H9 (cell line): ENCODE data around the gene PHTF2. TPM values are rescaled to one million over a fixed set of nuclear protein-coding genes. Genes with fewer than 3 reads are reported as not detected.

ENCODE experiments used
- DNase-seq: peaks from one replicate; pipeline ENCODE4 v3.0.0-alpha.2; 2017
- H2AFZ ChIP-seq: one replicate; pipeline ENCODE4 v1.6.1; 2013; ENCODE audit warnings: mild to moderate bottlenecking, low read length, control low read depth, moderate library complexity
- H2AK5ac ChIP-seq: 2 replicates; pipeline ENCODE4 v1.6.1; 2013; ENCODE audit warnings: low read length, control low read depth, mixed read lengths; ENCODE audit not compliant: insufficient read length
- H2BK120ac ChIP-seq: one replicate; pipeline ENCODE4 v1.6.1; 2013; ENCODE audit warnings: low read depth, mild to moderate bottlenecking, low read length, control low read depth, inconsistent platforms; ENCODE audit not compliant: poor library complexity, severe bottlenecking
- H2BK12ac ChIP-seq: 2 replicates; pipeline ENCODE4 v1.6.1; 2013; ENCODE audit warnings: low read length, control low read depth, mixed read lengths, low read depth; ENCODE audit not compliant: insufficient read length
- H2BK15ac ChIP-seq: 2 replicates; pipeline ENCODE4 v1.6.1; 2013; ENCODE audit warnings: low read depth, low read length, control low read depth
- H2BK20ac ChIP-seq: one replicate; pipeline ENCODE4 v1.6.1; 2013; ENCODE audit warnings: low read depth, mild to moderate bottlenecking, low read length, control low read depth, inconsistent platforms; ENCODE audit not compliant: poor library complexity, severe bottlenecking
- H2BK5ac ChIP-seq: 2 replicates; pipeline ENCODE4 v1.6.1; 2013; ENCODE audit warnings: low read length, control low read depth, mixed read lengths; ENCODE audit not compliant: insufficient read length
- H3K14ac ChIP-seq: 2 replicates; pipeline ENCODE4 v1.6.1; 2013; ENCODE audit warnings: low read length, control low read depth; ENCODE audit not compliant: insufficient read depth
- H3K18ac ChIP-seq: 2 replicates; pipeline ENCODE4 v1.6.1; 2013; ENCODE audit warnings: low read depth, mild to moderate bottlenecking, mixed read lengths, low read length, control low read depth; ENCODE audit not compliant: insufficient read length
- H3K23ac ChIP-seq: 2 replicates; pipeline ENCODE4 v1.6.1; 2013; ENCODE audit warnings: low read length, control low read depth, mixed read lengths, low read depth; ENCODE audit not compliant: insufficient read length
- H3K23me2 ChIP-seq: 2 replicates; pipeline ENCODE4 v1.6.1; 2013; ENCODE audit warnings: low read depth, mild to moderate bottlenecking, mixed read lengths, low read length, control low read depth; ENCODE audit not compliant: insufficient read length, poor library complexity, severe bottlenecking
- H3K27ac ChIP-seq: 2 replicates; pipeline ENCODE4 v1.5.1; 2013; ENCODE audit warnings: low read length, control low read depth, mixed read lengths, low read depth; ENCODE audit not compliant: insufficient read length
- H3K27me3 ChIP-seq: 2 replicates; pipeline ENCODE4 v1.6.1; 2013; ENCODE audit warnings: low read length, control low read depth, inconsistent platforms; ENCODE audit not compliant: insufficient read depth
- H3K4ac ChIP-seq: 2 replicates; pipeline ENCODE4 v1.6.1; 2013; ENCODE audit warnings: low read depth, mild to moderate bottlenecking, control low read depth, inconsistent platforms, low read length, moderate library complexity
- H3K4me1 ChIP-seq: 2 replicates; pipeline ENCODE4 v1.6.1; 2013; ENCODE audit warnings: low read length, control low read depth, inconsistent platforms; ENCODE audit not compliant: insufficient read depth
- H3K4me2 ChIP-seq: 2 replicates; pipeline ENCODE4 v1.6.1; 2013; ENCODE audit warnings: low read length, control low read depth, mixed read lengths; ENCODE audit not compliant: insufficient read length, insufficient read depth
- H3K56ac ChIP-seq: 2 replicates; pipeline ENCODE4 v1.6.1; 2013; ENCODE audit warnings: low read depth, mild to moderate bottlenecking, mixed read lengths, low read length, control low read depth; ENCODE audit not compliant: insufficient read length
- H3K79me1 ChIP-seq: 2 replicates; pipeline ENCODE4 v1.6.1; 2013; ENCODE audit warnings: low read depth, mild to moderate bottlenecking, moderate library complexity, low read length, control low read depth, inconsistent platforms; ENCODE audit not compliant: insufficient read depth, poor library complexity, severe bottlenecking
- H3K79me2 ChIP-seq: 2 replicates; pipeline ENCODE4 v1.6.1; 2013; ENCODE audit warnings: low read length, control low read depth, inconsistent platforms; ENCODE audit not compliant: insufficient read depth
- H3K9ac ChIP-seq: 2 replicates; pipeline ENCODE4 v1.6.1; 2013; ENCODE audit warnings: low read length, control low read depth, mixed read lengths; ENCODE audit not compliant: insufficient read length; ENCODE audit errors: extremely low read depth
- H3K9me3 ChIP-seq: one replicate; pipeline ENCODE4 v1.6.1; 2013; ENCODE audit warnings: low read depth, low read length, inconsistent platforms; ENCODE audit not compliant: control insufficient read depth
- H3T11ph ChIP-seq: one replicate; pipeline ENCODE4 v1.6.1; 2013; ENCODE audit warnings: mild to moderate bottlenecking, low read length, control low read depth, inconsistent platforms
- H4K20me1 ChIP-seq: one replicate; pipeline ENCODE4 v1.6.1; 2013; ENCODE audit not compliant: control insufficient read depth, insufficient read length, insufficient read depth
- H4K5ac ChIP-seq: 2 replicates; pipeline ENCODE4 v1.6.1; 2013; ENCODE audit warnings: low read depth, mild to moderate bottlenecking, mixed read lengths, low read length, control low read depth; ENCODE audit not compliant: insufficient read length
- H4K8ac ChIP-seq: replicated peaks from 2 replicates; pipeline ENCODE4 v1.6.1; 2013; ENCODE audit warnings: low read length, control low read depth, mixed read lengths, low read depth; ENCODE audit not compliant: insufficient read length
- H4K91ac ChIP-seq: 2 replicates; pipeline ENCODE4 v1.6.1; 2013; ENCODE audit warnings: low read depth, mild to moderate bottlenecking, moderate library complexity, mixed read lengths, low read length, control low read depth; ENCODE audit not compliant: insufficient read length
- H3K27ac Mint-ChIP-seq, 3 experiments: 2 replicates in 2 of 3; 3 replicates in 1 of 3; pipeline ENCODE4 v1.8.0; 2020 to 2021; ENCODE audit warnings: mixed read lengths in 3 of 3, mild to moderate bottlenecking in 1 of 3, moderate library complexity in 1 of 3
- H3K27me3 Mint-ChIP-seq: 2 replicates; pipeline ENCODE4 v1.8.0; 2021; ENCODE audit warnings: low read depth, mild to moderate bottlenecking, moderate library complexity, mixed read lengths
- H3K36me3 Mint-ChIP-seq, 3 experiments: 2 replicates in 2 of 3; 3 replicates in 1 of 3; pipeline ENCODE4 v1.8.0; 2020 to 2021; ENCODE audit warnings: low read depth in 3 of 3, mixed read lengths in 3 of 3; ENCODE audit not compliant: insufficient read depth in 1 of 3
- H3K4me1 Mint-ChIP-seq, 2 experiments: 2 replicates each; pipeline ENCODE4 v1.8.0; 2020; ENCODE audit warnings: mixed read lengths in 2 of 2
- H3K4me3 Mint-ChIP-seq, 2 experiments: 2 replicates in 1 of 2; 3 replicates in 1 of 2; pipeline ENCODE4 v1.8.0; 2020 to 2021; ENCODE audit warnings: mild to moderate bottlenecking in 2 of 2, mixed read lengths in 2 of 2, moderate library complexity in 1 of 2
- H3K9me3 Mint-ChIP-seq, 2 experiments: 2 replicates in 1 of 2; 3 replicates in 1 of 2; pipeline ENCODE4 v1.8.0; 2020; ENCODE audit warnings: mild to moderate bottlenecking in 2 of 2, mixed read lengths in 2 of 2, moderate library complexity in 1 of 2
- CTCF ChIP-seq: fragments of 200-600 bp; sonication (generic); conservative IDR thresholded peaks from 3 replicates; pipeline ENCODE4 v1.8.0; 2021; ENCODE audit warnings: antibody characterized with exemption, mild to moderate bottlenecking
- WGBS: extraction: QIAGEN DNeasy Blood & Tissue Kit; methylation state at CpG from one replicate; pipeline ENCODE4 v1.1.7; 2013; ENCODE audit warnings: missing lambda C conversion rate, low lambda C conversion rate, mixed read lengths; ENCODE audit not compliant: insufficient read length; ENCODE audit errors: extremely low coverage; 5-methylcytosine and 5-hydroxymethylcytosine counted together
- total RNA-seq: library from RNA; stranded (reverse); gene quantifications from 2 replicates; pipeline ENCODE4 v1.2.1, GENCODE V29; 2021

The PHTF2 gene
- total RNA-seq, 1 experiment from 2014 or later = 16.2 TPM

- no peak for TF ChIP-seq CTCF
- DNase-seq = no peak
- no peaks in the 10 kb centered on the region for H3K4me1 ChIP-seq
Measured at GRCh38 chr7:77944183-77945182, 145.9 kb downstream of the PHTF2 start.

More at GRCh38 chr7:77944183-77945182, 145.9 kb downstream of the PHTF2 start:
- H2BK120ac ChIP-seq = no peak overlapping the region
- no peak overlapping the region for H2BK20ac ChIP-seq
- no peak overlapping the region for H3K4ac ChIP-seq
- no CpG with 5 or more reads among the region's 9 CpGs for WGBS
- H3K56ac ChIP-seq = no peak overlapping the region
- no peak overlapping the region for H3T11ph ChIP-seq
- peaks cover 0 to 5% (median 2%) of the 10 kb centered on the region in 3 experiments; a peak in 1 of 7 replicates for H3K36me3 Mint-ChIP-seq
- no peak overlapping the region for H3K27ac ChIP-seq
- no peaks in the 10 kb centered on the region for H3K79me1 ChIP-seq
- H4K8ac ChIP-seq = no peak overlapping the region
- H2BK15ac ChIP-seq = no peak overlapping the region
- no peaks in the 10 kb centered on the region for H3K79me2 ChIP-seq
- no peak overlapping the region for H3K23ac ChIP-seq
- no peaks in the 10 kb centered on the region for H3K9me3 ChIP-seq
- no peaks in the 10 kb centered on the region for H3K23me2 ChIP-seq
- H3K9me3 Mint-ChIP-seq = no peaks in the 10 kb centered on the region
- H3K4me1 Mint-ChIP-seq = no peaks in the 10 kb centered on the region
- H4K20me1 ChIP-seq = no peaks in the 10 kb centered on the region
- H2BK5ac ChIP-seq = no peak overlapping the region
- no peak overlapping the region for H3K4me2 ChIP-seq
- H4K91ac ChIP-seq = no peak overlapping the region
- H3K27me3 ChIP-seq = no peaks in the 10 kb centered on the region
- H3K27me3 Mint-ChIP-seq = no peaks in the 10 kb centered on the region
- H2AK5ac ChIP-seq = no peak overlapping the region
- no peak overlapping the region for H4K5ac ChIP-seq
- H3K18ac ChIP-seq = no peak overlapping the region
- H2AFZ ChIP-seq = no peak overlapping the region
- H3K9ac ChIP-seq = no peak overlapping the region
- H3K4me3 Mint-ChIP-seq = no peak overlapping the region
- no peak overlapping the region for H2BK12ac ChIP-seq
- peak overlapping the region in 1 of 3 experiments; percentile 11; a peak in 1 of 7 replicates for H3K27ac Mint-ChIP-seq
- no peak overlapping the region for H3K14ac ChIP-seq
